ENCODE results near the gene UNC13C. TPM values are rescaled to one million over a fixed set of nuclear protein-coding genes. Genes with fewer than 3 reads are reported as not detected.

Gene UNC13C
- total RNA-seq, 1 donor from 2014 or later: not detected

DNA sequence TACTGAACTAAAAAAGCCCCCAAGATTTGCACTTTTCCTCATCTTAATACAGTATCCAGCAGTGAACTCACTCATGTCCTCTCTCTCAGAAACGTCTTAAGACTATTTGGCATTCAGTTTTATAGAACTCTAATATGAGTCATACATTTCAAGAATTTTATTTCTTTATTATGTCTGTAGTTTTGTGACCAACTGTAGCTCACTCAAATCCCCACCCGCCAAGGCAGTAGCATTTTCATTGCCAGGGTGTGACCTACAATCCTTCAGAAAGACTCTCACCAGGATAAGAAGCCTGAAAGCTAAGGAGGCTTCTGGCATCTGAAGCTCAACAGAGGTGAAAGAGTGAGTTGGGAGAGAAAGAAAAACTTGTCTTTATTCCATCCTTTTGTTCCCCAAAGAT, 681.4 kb downstream of the UNC13C start:
- Histone ChIP-seq H3K36me3 (no peaks in the 10 kb centered on the region), H3K4me1 (no peaks in the 10 kb centered on the region), H3K27ac (no peak overlapping the region), H3K9me3 (no peaks in the 10 kb centered on the region), H3K27me3 (no peaks in the 10 kb centered on the region), H3K4me3 (no peak overlapping the region)
- intact Hi-C loops (cut with DNase I): no loop called here
- TF ChIP-seq, protein P1, sequence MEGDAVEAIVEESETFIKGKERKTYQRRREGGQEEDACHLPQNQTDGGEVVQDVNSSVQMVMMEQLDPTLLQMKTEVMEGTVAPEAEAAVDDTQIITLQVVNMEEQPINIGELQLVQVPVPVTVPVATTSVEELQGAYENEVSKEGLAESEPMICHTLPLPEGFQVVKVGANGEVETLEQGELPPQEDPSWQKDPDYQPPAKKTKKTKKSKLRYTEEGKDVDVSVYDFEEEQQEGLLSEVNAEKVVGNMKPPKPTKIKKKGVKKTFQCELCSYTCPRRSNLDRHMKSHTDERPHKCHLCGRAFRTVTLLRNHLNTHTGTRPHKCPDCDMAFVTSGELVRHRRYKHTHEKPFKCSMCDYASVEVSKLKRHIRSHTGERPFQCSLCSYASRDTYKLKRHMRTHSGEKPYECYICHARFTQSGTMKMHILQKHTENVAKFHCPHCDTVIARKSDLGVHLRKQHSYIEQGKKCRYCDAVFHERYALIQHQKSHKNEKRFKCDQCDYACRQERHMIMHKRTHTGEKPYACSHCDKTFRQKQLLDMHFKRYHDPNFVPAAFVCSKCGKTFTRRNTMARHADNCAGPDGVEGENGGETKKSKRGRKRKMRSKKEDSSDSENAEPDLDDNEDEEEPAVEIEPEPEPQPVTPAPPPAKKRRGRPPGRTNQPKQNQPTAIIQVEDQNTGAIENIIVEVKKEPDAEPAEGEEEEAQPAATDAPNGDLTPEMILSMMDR (IDR thresholded peaks at IDR 0.05): no peak
- TF ChIP-seq POLR2A (IDR thresholded peaks at IDR 0.05) (no peak), POLR2AphosphoS5 (IDR thresholded peaks at IDR 0.05; ENCODE audit: insufficient read depth in 1 of 2, low read depth in 1 of 2) (no peak)
- no peak for DNase-seq (ENCODE audit: extremely low spot score in 2 of 2)

DNA sequence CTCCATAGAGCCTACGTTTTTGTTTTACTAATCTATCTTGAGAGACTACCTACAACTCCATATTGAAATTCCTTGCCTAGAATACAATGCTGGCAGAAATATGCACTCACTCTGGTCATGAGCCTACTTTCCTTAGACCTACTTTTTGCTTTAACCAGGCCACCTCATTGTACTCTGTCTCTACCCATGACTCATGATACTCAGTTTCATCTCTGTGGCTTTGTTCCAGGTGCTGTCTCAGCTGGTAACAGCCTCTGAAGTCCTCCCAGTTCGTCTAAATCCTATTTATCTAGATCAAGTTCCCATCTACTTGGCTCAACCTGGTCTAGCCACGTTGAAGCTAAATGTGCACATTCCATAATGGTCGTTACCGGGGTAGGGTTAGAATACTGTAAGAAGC, 682.1 kb downstream of the UNC13C start:
- no peaks in the 10 kb centered on the region for H3K36me3 ChIP-seq
- intact Hi-C loops (cut with DNase I): no loop called here
- no peak for TF ChIP-seq POLR2AphosphoS5 (IDR thresholded peaks at IDR 0.05; ENCODE audit: insufficient read depth in 1 of 2, low read depth in 1 of 2)
- no peak for TF ChIP-seq POLR2A (IDR thresholded peaks at IDR 0.05)
- TF ChIP-seq, protein P1 (IDR thresholded peaks at IDR 0.05): no peak
- no peaks in the 10 kb centered on the region for H3K27me3 ChIP-seq
- DNase-seq (ENCODE audit: extremely low spot score in 2 of 2): no peak
- no peak overlapping the region for H3K4me3 ChIP-seq
- no peak overlapping the region for H3K27ac ChIP-seq
- no peaks in the 10 kb centered on the region for H3K9me3 ChIP-seq
- no peaks in the 10 kb centered on the region for H3K4me1 ChIP-seq

DNA sequence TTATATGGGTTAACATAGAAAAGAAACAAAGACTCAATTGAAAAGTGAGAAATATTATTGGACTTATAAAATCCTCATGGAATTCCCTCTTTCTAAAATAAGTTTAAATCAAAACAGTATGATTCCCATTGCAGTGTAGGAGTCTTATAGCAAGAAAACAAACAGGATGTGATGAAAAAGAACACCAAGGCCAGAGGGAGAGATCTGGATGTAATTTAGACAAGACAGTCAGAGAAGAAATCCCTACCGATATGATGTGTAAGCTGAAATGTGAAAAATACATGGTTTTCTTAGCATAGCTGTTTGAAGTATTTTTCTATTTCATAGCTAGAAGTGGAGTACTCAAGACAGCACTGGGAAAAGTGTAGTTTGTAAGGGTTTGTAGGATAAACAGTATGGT, 697.0 kb downstream of the UNC13C start:
- intact Hi-C loops (cut with DNase I): no loop called here
- no peak for DNase-seq (ENCODE audit: extremely low spot score in 2 of 2)
- Histone ChIP-seq H3K36me3 (no peaks in the 10 kb centered on the region), H3K9me3 (no peaks in the 10 kb centered on the region), H3K27me3 (no peaks in the 10 kb centered on the region), H3K27ac (no peak overlapping the region), H3K4me3 (no peak overlapping the region), H3K4me1 (no peaks in the 10 kb centered on the region)
- no peak for TF ChIP-seq POLR2A (IDR thresholded peaks at IDR 0.05)
- TF ChIP-seq, protein P1 (IDR thresholded peaks at IDR 0.05): no peak
- TF ChIP-seq POLR2AphosphoS5 (IDR thresholded peaks at IDR 0.05; ENCODE audit: insufficient read depth in 1 of 2, low read depth in 1 of 2): no peak

DNA sequence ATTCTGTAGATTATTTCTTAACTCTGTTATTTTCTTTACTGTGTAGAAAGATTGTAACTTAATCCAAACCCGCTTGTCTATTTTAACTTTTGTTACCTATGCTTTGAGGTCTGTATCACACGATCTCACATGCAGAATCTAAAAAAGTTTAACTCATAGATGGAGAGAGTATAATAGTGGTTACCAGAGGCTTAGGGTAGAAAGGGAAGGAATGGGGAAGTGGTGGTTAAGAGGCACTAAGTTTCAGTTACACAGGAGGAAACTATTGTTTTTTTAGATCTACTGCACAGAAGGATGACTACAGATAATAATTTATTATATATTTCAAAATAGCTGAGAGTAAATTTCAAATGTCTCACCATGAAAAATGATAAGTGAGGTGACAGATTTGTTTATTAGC, 703.3 kb downstream of the UNC13C start:
- no peak overlapping the region for H3K4me3 ChIP-seq
- H3K27me3 ChIP-seq: no peaks in the 10 kb centered on the region
- no peak overlapping the region for H3K27ac ChIP-seq
- DNase-seq (ENCODE audit: extremely low spot score in 2 of 2): no peak
- H3K4me1 ChIP-seq: no peaks in the 10 kb centered on the region
- intact Hi-C loops (cut with DNase I): no loop called here
- H3K9me3 ChIP-seq: no peaks in the 10 kb centered on the region
- H3K36me3 ChIP-seq: no peaks in the 10 kb centered on the region
- TF ChIP-seq, protein P1 (IDR thresholded peaks at IDR 0.05): no peak
- TF ChIP-seq POLR2A (IDR thresholded peaks at IDR 0.05) (no peak), POLR2AphosphoS5 (IDR thresholded peaks at IDR 0.05; ENCODE audit: insufficient read depth in 1 of 2, low read depth in 1 of 2) (no peak)

Other genes starting within 250 kb of the UNC13C start
- gene WDR72, start 218.8 kb upstream of the UNC13C start, total RNA-seq: not detected

Measured in vagina (tissue), 2 donors.